Inflammatory macrophage treated with lipopolysaccharide for 4 hours (primary cell): ENCODE results near the gene DIS3L2.
A peak's percentile ranks its signal among the peaks of the same experiment; 100 is the strongest.
"Not testable (repeated sequence)": the region's sequence is repeated elsewhere in the genome, so short reads cannot be mapped to it uniquely, and the experiment has no call there.

Experiments
- DNase-seq: peaks from one replicate; pipeline ENCODE4 v3.0.0-alpha.2; 2020

DIS3L2 gene

GRCh38 chr2:231928901-231929725 is 32.4 kb upstream of the DIS3L2 start:
- no peak for DNase-seq

DNA sequence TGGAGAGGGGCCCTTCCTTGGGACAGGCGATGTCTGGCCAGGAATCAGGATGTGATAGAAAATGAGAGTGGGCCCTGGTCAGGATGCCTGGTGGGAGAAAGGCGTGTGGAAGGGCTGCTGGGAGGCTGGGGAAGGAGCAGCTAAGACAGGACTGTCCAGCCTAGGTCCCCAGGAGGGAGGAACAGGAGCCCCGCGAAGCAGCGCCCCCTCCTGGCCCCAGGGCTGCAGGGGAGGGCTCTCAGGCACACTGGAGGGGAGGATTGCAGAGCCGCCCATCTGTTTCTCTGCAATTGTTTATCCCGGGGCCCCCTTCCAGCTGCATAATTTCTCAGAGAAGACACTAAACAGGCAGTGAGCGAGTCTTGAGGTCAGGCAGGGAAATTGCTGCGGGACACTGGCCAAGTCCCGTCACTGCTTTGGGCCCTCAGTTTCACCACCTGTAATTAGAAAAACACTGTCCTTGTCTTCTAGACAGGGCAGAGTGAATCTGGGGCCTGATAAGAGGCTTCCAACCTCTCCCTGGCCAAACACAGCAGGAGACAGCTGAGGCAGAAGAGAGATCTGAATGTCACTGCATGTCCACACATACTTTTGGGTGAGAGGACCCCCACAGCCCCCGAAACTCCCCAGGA is 31.4 kb upstream of the DIS3L2 start:
- no peak for DNase-seq

- DNase-seq: no peak
Measured at GRCh38 chr2:231930593-231931281, 30.8 kb upstream of the DIS3L2 start.

GRCh38 chr2:231931481-231931915 is 30.0 kb upstream of the DIS3L2 start:
- DNase-seq: no peak

GRCh38 chr2:231932711-231932970 is 28.9 kb upstream of the DIS3L2 start:
- no peak for DNase-seq

DNA sequence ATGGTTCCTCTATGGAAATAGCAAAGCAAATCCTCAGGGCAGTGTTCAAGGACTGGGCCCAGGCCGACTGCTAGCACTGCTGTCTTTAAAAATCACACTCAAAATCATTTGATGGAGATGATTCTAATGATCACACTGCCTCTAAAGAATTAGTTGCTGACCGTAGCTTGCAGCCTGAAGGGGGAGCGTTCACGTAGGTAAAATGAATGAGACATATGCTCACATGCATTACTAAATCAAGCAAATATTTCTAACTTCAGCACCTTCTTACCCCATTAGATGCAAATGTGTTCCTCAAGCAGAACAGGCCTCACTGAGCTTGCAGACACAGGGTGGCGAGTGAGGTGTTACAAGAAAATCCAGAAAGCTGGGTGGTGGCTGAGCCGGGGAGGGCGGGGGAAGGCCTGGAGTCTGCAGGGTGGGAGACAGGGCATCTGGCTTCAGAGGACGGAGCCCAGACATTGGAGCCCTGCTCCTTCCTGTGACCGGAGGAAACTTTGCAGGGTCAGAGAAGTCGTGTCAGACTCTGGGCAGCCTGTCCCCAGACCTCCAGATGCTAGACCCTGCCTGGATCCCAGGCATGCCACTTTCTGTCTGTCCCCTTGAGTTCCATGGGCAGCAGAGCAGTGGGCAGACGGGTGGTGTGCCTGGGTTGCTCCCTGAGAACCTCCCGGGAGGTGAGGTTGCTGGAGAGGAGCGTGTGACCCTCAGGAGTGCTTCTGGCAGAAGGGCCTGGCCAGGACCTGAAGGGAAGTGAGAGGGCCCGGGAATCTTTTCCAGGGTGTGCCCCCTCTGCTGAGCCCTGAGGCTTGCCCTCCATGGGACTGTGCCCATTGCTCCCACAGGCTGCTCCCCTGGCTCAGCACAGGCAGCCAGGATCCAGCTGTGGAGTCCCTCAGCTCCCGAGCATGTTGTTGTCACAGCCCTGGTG is 28.3 kb upstream of the DIS3L2 start:
- DNase-seq: no peak

DNA sequence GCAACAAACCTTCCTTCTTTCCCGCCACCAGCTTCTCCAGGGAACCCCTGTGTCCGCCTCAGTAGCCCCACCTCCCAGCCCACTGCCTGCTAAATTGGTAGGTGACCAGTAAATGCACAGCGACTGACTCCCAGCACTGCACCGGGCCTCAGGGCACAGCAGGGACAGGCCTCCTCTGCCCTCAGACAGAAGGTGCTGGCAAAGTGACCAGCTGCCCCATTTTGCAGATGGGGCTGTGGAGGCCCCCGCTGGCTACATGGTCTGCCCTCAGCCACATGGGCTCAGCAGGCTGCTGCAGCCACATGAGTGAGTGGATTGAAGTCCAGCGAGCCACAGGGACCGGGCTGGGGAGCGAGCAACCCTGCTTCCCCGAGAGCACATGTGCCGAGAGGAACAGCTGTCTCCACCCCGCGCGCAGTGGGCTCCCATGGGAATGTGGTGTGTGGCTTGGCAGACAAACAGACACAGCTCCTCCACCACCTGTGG is 27.6 kb upstream of the DIS3L2 start:
- no peak for DNase-seq

GRCh38 chr2:231934441-231935206 is 26.9 kb upstream of the DIS3L2 start:
- no peak for DNase-seq

GRCh38 chr2:231935207-231935524 is 26.3 kb upstream of the DIS3L2 start:
- DNase-seq: no peak

DNA sequence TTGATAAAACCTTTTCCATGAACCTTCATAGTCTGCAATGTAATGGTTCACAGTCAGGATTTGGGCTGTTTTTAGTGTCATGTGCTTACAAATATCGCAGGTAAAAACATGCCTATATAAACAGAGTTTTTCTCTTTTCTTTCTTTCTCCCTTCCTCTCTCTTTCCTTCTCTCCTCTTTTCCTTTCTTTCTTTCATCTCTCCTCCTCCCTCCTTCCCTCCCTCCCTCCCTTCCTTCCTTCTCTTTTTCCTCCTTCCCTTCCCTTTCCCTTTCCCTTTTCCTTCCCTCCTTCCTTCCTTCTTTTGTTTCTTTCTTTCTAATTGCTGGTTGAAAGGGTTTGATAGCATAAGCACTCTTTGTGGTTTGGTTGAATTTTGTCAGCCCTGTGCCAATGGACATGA is 25.7 kb upstream of the DIS3L2 start:
- DNase-seq: no peak

DNA sequence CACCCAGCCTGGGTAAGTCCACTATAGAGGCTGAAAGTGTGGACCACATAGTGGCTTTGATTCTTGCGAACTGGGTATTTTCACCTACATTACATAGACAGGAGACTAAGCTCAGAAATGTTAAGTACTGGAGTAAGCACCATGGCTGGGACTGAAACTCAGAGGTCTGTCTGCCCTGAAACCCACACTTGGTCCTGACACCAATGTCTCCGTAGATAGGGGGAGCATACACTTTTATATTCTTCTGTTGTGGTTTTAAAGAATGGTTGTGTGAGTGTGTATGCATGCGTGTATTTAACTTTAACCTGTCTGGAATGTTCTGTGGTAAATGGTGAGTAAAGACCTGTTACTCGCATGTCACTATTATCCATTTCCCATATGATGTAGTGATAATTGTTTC is 25.0 kb upstream of the DIS3L2 start:
- DNase-seq: no peak

DNA sequence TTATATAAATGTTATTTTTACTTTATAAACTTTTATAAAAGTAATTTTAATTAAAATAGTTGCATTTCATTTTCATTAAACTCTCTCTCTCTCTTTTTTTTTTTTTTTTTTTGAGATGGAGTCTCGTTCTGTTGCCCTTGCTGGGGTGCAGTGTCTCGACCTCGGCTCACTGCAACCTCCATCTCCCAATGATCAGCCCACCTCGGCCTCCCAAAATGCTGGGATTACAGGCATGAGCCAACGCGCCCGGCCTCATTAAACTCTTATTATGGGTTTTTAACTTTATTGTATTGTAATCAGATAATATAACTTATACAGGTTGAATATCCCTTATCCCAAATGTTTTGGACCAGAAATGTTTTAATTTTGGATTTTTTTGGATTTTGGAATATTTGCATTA is 24.5 kb upstream of the DIS3L2 start:
- no peak for DNase-seq

- no peak for DNase-seq
Measured at GRCh38 chr2:231939022-231939421, 22.5 kb upstream of the DIS3L2 start.

DNA sequence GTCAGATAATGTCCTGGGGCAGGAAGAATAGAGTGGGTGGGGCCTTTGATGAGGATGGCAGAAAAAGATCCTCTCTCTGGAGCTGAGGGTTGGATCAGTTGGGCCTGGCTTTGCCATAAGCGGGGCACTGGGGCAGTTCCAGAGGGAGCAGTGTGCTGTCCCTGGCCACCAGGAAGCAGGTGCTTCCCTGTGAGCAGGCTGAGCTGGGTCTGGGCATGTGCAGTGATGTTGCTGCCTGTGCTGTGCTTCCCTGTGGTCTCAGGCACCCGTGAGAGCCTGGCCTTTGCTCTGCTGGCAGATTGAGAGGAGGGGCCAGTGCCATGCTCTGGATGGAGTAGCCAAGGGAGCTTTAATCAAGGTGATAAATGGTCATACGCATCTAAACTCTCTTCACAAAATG is 20.7 kb upstream of the DIS3L2 start:
- no peak for DNase-seq

DNA sequence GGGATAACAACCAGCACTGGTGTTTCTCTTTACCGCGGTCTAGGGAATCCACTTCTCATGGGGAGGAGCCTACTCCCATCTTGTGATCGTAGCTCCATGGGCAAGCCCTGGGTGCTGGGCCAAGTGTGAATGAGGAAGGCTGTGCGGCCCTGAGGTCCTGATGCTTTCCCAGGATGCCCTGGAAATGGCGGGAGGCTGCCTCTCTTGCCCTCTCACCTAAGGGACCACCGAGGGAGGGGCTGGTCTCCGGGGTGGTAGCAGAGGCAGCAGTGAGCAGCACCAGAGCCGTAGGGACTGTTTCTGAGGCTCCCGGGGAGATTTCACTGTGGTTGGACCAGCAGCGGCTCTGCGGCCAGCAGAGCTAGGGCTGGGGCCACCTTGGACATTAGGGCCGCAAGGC is 19.8 kb upstream of the DIS3L2 start:
- DNase-seq: no peak

- DNase-seq: no peak
Measured at GRCh38 chr2:231942180-231942579, 19.3 kb upstream of the DIS3L2 start.

- no peak for DNase-seq
Measured at GRCh38 chr2:231946241-231946814, 15.2 kb upstream of the DIS3L2 start.

DNA sequence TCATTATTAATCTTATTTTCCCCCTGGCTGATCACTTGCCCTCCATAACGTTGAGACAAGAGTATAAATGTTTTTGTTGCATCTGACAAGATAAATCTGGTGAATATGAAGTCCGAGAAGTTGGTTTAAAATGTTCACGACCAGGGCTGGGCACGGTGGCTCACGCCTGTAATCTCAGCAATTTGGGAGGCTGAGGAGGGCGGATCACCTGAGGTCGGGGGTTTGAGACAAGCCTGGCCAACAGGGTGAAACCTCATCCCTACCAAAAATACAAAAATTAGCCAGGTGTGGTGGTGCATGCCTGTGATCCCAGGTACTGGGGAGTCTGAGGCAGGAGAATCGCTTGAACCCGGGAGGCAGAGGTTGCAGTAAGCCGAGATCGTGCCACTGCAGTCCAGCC is 14.4 kb upstream of the DIS3L2 start:
- DNase-seq: not testable (repeated sequence)

DNA sequence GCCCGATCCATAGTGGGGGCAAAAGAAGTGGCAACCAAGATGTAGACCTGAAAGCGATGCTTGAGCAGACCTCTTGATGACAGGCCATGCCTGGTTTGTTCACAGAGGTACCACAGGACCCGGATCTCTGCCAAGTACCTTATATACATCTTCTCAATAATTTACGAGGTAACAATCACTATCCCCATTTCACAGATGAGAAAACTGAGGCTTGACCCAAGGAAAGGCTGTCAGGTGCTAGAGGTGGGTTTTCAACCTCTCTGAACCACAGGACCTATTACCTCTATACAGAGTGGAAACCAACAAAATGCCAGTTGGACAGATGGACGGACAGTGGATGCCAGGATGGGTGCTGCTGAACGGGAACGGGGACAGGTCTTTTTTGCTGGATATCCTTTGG is 13.8 kb upstream of the DIS3L2 start:
- DNase-seq: no peak

GRCh38 chr2:231951452-231952035 is 10.0 kb upstream of the DIS3L2 start:
- DNase-seq: peak; percentile 64

GRCh38 chr2:231955758-231956472 is 5.6 kb upstream of the DIS3L2 start:
- no peak for DNase-seq
